ENCODE results near the gene GYPC.

DNA sequence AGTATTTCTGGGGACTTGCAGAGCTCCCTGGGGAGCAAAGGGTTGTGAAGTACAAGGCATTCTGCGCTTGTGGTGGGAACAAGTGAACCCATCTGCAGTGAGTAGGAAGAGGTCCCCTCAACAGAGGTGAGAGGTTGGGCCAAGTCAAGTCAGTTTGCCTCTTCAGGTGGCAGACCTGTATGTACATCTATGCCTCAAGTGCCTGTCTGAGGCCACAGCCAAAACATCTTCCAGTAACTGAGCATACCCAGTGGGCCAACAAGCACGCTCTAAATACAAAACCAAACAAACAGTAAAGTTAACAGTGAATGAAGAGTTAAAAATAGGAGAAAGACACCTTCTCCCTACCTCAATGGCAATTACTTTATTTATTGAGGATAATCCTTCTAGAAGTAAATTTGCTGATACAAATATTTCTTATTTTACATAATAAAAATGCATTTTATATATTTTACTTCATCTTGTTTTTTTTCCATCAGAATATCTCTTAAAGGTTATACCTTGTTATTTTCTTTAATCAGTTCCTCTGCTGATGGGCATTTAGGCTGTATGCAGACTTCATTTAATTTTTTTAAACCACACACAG, 2.5 kb downstream of the GYPC start:
- TF ChIP-seq CTCF (IDR thresholded peaks at IDR 0.05) = no peak
- TF ChIP-seq POLR2AphosphoS5 (IDR thresholded peaks at IDR 0.05) = no peak
- no peak for TF ChIP-seq EP300 (IDR thresholded peaks at IDR 0.05; ENCODE audit: low read depth)

All from transverse colon (tissue), 4 donors.